Endothelial cell (in vitro differentiated cells): ENCODE data around the gene TOP3B. TPM values are rescaled to one million over a fixed set of nuclear protein-coding genes. Genes with fewer than 3 reads are reported as not detected.

Source experiments
- DNase-seq: peaks from one replicate; pipeline ENCODE4 v3.0.0; 2021; ENCODE audit warnings: low spot score
- H3K27ac Mint-ChIP-seq: one replicate; pipeline ENCODE4 v1.8.0; 2021; ENCODE audit warnings: mixed read lengths, inconsistent platforms; ENCODE audit not compliant: unreplicated experiment
- H3K27me3 Mint-ChIP-seq: one replicate; pipeline ENCODE4 v1.8.0; 2021; ENCODE audit warnings: mild to moderate bottlenecking, moderate library complexity, mixed read lengths, inconsistent platforms; ENCODE audit not compliant: unreplicated experiment
- H3K36me3 Mint-ChIP-seq: one replicate; pipeline ENCODE4 v1.8.0; 2021; ENCODE audit warnings: mild to moderate bottlenecking, low read depth, mixed read lengths, inconsistent platforms; ENCODE audit not compliant: unreplicated experiment
- H3K4me1 Mint-ChIP-seq: one replicate; pipeline ENCODE4 v1.8.0; 2021; ENCODE audit warnings: mild to moderate bottlenecking, mixed read lengths, inconsistent platforms; ENCODE audit not compliant: unreplicated experiment
- H3K4me3 Mint-ChIP-seq: one replicate; pipeline ENCODE4 v1.8.0; 2021; ENCODE audit warnings: mild to moderate bottlenecking, mixed read lengths, inconsistent platforms; ENCODE audit not compliant: unreplicated experiment
- H3K9me3 Mint-ChIP-seq: one replicate; pipeline ENCODE4 v1.8.0; 2021; ENCODE audit warnings: mixed read lengths, inconsistent platforms; ENCODE audit not compliant: unreplicated experiment
- CTCF ChIP-seq: fragments of 200-600 bp; sonication (generic); IDR thresholded peaks from one replicate; pipeline ENCODE4 v1.5.0; 2021; ENCODE audit warnings: antibody characterized with exemption; ENCODE audit not compliant: unreplicated experiment
- total RNA-seq: library from RNA; stranded (reverse); fragmentation: NEBNext Ultra II Directional; extraction: Animal tissue kit (Norgen Biotek cat#: 25700); gene quantifications from one replicate; pipeline ENCODE4 v1.2.1, GENCODE V29; 2021; ENCODE audit not compliant: unreplicated experiment

The TOP3B gene
- total RNA-seq, 1 donor from 2014 or later, result 55.6 TPM

GRCh38 chr22:21933910-21934309, 48.7 kb downstream of the TOP3B start:
- no peak overlapping the region for H3K27ac Mint-ChIP-seq
- DNase-seq, result no peak
- no peaks in the 10 kb centered on the region for H3K9me3 Mint-ChIP-seq
- peaks cover 57% of the 10 kb centered on the region for H3K36me3 Mint-ChIP-seq
- peaks cover 39% of the 10 kb centered on the region for H3K4me1 Mint-ChIP-seq
- TF ChIP-seq CTCF, result no peak
- peaks cover 8% of the 10 kb centered on the region for H3K27me3 Mint-ChIP-seq
- H3K4me3 Mint-ChIP-seq, result no peak overlapping the region

GRCh38 chr22:21933413-21933812, 49.2 kb downstream of the TOP3B start:
- no peak for TF ChIP-seq CTCF
- no peak for DNase-seq
- Mint-ChIP-seq H3K4me3 (peak overlapping the region; percentile 21), H3K4me1 (peaks cover 39% of the 10 kb centered on the region), H3K36me3 (peaks cover 57% of the 10 kb centered on the region), H3K27ac (no peak overlapping the region), H3K27me3 (peaks cover 10% of the 10 kb centered on the region), H3K9me3 (no peaks in the 10 kb centered on the region)

GRCh38 chr22:21932347-21932746, 50.2 kb downstream of the TOP3B start:
- DNase-seq, result no peak

GRCh38 chr22:21931056-21931455, 51.5 kb downstream of the TOP3B start:
- Mint-ChIP-seq H3K27ac (peak overlapping the region; percentile 36), H3K4me3 (no peak overlapping the region), H3K9me3 (no peaks in the 10 kb centered on the region), H3K36me3 (peaks cover 55% of the 10 kb centered on the region), H3K27me3 (peaks cover 18% of the 10 kb centered on the region), H3K4me1 (peaks cover 27% of the 10 kb centered on the region)
- TF ChIP-seq CTCF, result no peak
- no peak for DNase-seq

More at GRCh38 chr22:21932347-21932746, 50.2 kb downstream of the TOP3B start:
- Mint-ChIP-seq H3K4me3 (no peak overlapping the region), H3K4me1 (peaks cover 37% of the 10 kb centered on the region), H3K9me3 (no peaks in the 10 kb centered on the region), H3K36me3 (peaks cover 65% of the 10 kb centered on the region), H3K27ac (no peak overlapping the region), H3K27me3 (peaks cover 18% of the 10 kb centered on the region)
- TF ChIP-seq CTCF, result no peak

- no peak overlapping the region for H3K27ac Mint-ChIP-seq
- peak overlapping the region; percentile 34 for H3K4me3 Mint-ChIP-seq
- H3K36me3 Mint-ChIP-seq, result peaks cover 54% of the 10 kb centered on the region
- peaks cover 22% of the 10 kb centered on the region for H3K4me1 Mint-ChIP-seq
- H3K9me3 Mint-ChIP-seq, result no peaks in the 10 kb centered on the region
- H3K27me3 Mint-ChIP-seq, result peaks cover 19% of the 10 kb centered on the region
- no peak for TF ChIP-seq CTCF
- no peak for DNase-seq
Measured at GRCh38 chr22:21929253-21929652, 53.3 kb downstream of the TOP3B start.
